GM18873 (cell line): ENCODE data around the gene MANSC1.
"Not testable (repeated sequence)": the region's sequence is repeated elsewhere in the genome, so short reads cannot be mapped to it uniquely, and the experiment has no call there.

Experiments
- ATAC-seq: cut with Tn5 transposase; IDR thresholded peaks from one replicate; pipeline ENCODE4 v1.9.1; 2021; ENCODE audit warnings: mild to moderate bottlenecking, moderate library complexity, moderate number of reproducible peaks; ENCODE audit not compliant: unreplicated experiment, low FRiP score

Gene MANSC1

DNA sequence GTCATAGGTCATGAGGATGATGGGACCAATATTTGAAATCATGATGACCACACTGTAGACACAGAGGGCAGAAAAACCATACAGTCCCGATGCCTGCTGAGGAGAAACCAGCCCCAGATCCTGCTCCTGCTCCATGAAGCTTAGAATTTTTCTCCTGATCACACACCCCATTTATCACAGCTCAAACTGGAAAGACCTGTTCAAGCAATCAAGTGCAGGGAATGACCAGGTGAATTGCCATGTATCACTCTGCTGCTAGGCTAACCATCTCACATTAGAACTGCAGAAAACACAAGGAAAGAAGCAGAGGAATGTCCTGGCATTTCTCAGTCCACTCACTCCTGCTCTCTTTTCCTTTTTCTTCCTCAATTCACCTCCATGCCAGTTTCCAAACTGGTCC lies 18.1 kb downstream of the MANSC1 start:
- no peak for ATAC-seq

DNA sequence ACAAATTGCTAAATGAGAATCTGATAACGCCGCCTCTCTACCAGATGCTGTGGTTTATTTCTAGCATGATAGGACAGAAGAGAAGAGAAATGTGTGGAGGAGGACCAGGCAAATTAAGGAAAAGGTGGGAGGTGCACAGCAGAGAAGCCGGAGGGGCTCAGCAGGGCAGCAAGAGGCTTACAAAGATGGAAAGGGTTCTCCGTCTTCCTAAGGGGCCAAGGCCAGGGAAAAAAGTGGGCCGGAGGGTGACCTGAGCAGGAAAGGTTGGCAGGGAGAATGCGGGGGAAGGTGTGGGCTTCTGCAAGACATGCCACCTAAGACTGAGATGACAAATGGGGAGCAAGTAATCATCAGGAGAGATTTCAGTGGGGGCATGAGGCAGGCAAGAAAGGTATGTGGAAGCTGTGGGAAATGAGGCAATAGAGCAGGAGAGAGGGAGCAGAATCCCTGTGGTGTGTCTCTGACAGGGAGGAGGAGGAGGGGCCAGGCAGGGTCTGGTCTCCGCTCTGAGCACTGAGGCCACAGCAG lies 18.7 kb downstream of the MANSC1 start:
- no peak for ATAC-seq

DNA sequence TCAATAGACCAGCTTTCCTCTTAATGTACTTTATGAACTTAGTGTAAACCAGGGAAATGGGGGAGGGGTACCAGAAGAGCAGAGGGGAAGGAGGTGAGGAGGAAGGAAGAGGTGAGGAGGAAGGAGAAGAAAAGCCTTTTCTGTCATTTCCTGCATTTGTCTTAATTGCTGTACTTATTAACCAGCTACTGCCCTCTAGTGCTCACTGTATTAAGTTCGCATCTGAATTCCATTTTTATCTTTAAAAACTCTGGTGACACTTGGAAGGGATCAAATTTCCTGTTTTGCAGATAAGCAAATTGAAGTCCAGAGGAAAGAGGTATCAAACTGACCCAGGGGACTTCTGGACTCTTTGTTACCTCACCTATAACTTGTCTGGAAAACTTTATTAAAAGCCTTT lies 22.2 kb downstream of the MANSC1 start:
- no peak for ATAC-seq

DNA sequence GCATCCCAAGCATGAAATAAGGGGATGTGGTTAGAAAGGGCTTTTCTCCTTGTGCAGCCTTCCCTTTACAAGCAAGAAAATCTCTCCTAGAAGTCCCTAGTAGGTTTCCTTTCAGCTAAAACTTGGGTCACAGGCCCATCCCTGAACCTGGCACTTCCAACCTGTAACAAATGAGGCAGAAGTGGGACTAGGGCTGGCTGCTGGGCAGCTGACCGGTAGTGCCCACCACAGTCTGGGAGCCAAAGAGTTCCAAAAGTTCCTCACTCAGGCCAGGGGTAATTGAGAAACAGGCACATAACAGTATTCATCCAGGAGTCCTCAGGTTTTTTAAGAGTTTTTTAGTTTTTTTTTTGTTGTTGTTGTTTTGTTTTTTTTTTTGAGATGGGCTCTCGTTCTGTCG lies 23.8 kb downstream of the MANSC1 start:
- ATAC-seq, result no peak

DNA sequence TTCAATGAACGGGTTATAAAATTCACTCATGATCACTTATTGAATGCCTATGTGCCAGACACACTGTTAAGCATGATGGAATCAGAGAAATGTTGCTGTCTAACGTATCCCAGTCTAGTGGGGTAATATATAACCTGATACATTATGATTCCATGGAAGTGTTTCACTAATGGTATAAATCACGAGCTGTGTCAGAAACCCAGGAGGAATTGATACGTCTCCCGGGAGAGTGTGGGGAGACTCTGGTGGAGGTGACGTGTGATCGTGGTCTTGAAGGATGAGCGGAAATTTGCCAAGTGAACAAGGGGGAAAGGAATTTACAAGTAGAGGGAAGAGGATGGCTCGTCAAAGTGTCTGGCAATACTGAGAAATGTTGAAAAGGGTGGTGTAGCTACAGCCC lies 26.5 kb downstream of the MANSC1 start:
- ATAC-seq, result no peak

DNA sequence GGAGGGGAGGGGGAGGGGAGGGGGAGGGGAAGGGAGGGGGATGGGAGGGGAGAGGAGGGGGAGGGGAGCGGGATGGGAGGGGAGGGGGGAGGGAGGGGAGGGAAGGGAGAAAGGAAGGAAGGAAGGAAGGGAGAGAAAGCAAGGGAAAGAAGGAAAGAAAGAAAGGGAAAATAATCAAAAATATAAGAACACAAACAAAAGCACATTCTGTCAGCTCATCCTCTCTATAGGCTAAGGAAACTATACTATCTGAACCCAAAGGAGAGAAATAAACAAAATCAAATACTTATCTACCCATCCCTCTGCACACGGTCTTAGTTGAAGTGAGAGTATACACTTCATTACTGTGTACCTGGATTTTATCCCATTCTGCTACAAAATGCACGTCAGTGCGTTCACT lies 26.9 kb downstream of the MANSC1 start:
- ATAC-seq, result no peak

DNA sequence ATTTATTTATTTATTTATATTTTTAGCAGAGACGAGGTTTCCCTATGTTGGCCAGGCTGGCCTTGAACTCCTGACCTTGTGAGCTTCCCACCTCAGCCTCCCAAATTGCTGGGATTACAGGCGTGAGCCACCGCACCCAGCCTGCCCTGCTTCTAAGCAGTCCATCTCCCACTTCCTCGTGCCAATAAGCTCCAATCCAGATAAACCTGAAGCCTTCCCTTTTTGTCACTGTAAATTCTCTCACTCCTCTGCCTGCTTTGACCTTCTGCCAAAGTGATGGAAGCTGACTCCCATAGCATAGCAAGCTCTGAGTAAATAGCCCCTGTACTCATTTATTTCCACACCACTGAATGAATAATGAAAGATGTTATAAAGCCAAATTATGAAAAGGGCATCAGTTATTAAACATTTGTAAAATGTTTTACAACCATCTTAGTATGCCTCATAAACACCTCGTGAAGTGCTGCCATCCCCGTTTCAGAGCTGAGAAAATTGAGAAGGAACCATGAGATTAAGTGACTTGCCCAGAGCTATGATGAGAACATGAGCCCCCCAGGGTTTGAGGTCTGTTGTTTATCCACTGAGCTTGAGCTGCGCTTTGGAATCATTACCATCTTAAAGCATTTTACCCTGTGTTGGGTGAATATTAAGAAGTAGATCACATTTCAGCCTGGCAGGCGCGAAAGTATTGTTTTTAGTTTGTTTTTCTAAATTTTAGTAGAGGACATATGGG lies 30.4 kb downstream of the MANSC1 start:
- ATAC-seq, result no peak

DNA sequence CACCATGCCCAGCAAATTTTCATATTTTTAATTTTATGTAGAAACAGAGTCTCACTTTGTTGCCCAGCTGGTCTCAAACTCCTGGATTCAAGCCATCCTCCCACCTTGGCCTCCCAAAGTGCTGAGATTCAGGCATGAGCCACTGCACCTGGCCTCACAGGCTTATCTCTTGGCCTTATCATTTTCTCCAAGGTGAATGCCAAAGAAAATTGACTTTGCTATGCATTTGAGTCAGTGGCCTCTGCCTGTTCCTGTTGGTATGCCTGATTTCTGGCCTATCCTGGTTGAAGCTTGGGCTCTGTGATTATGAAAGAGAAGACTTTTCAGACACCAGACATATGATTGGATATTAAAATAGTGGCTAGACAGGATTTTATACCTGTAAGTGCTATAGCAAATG lies 34.2 kb downstream of the MANSC1 start:
- no peak for ATAC-seq

DNA sequence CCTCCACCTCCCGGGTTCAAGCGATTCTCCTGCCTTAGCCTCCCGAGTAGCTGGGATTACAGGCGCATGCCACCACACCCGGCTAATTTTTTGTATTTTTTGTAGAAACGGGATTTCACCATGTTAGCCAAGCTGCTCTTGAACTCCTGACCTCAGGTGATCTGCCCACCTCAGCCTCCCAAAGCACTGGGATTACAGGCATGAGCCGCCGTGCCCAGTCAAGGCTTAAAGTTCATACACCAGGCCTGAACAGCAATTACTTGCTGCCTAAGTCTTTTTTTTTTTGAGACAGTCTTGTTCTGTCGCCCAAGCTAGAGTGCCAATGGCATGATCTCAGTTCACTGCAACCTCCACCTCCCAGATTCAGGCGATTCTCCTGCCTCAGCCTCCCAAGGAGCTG lies 39.3 kb downstream of the MANSC1 start:
- not testable (repeated sequence) for ATAC-seq

DNA sequence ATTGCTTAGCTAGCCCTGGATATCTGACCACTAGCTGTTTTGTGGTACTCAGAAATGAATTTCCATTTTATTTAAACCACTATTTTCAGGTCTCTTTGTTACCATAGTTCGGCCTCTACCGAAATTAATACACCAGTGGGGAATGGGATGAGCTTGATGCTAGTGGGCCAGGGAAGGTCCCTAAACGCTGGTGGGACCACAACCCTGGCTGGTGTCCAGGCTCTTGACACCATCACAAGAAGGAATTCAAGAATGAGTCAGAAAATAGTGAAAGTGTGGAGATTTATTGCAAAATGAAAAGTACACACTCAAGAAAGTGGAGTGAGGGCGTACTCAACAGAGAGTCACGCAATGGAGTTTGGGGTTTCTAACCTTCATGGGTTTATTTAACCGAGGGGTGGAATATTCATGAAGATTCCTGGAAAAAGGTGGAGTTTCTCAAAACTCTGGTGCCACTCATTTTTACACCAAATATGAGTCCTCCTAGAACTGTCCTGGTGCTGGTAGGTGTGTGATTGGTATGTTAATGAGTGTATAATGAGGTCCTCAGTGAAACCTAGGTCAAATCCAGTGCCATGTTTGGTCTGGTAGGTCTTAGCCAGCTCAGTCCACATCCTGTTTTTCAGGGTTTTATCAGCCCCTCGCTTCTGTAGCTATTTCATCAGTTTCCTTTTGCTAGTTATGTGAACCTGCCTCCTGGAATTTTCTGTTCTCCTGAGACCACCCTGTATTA lies 44.3 kb downstream of the MANSC1 start:
- no peak for ATAC-seq

DNA sequence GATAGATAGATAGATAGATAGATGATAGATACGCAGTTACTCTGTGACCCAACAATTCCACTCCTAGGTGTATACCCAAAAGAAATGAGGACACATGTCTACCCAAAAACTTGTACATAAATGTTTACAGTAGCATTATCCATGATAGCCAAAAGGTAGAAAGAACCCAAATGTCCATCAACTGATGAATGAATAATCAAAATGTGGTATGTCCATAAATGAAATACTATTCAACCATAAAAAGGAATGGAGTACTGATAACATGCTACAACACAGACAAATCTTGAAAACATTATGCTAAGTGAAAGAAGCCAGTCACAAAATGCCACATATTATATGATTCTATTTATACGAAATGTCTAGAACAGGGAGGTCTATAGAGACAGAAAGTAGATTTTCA lies 47.1 kb downstream of the MANSC1 start:
- no peak for ATAC-seq

DNA sequence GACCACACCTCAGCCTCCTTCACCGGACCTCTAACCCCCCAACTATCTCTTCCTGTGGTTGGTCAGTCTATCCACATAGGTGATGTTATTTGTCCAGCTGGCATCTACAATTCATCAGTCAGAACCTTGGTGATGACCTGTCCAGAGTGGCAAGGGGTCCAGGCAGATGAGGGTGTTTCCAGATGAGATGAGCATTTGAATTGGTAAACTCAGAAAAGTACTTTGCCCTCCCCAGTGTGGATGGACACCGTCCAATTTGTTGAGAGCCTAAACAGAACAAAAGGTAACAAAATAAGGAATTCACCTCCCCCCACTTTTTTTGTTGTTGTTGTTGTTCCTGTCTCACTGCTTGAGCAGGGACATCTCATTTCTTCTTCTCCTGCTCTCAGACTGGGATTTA lies 48.9 kb downstream of the MANSC1 start:
- no peak for ATAC-seq

DNA sequence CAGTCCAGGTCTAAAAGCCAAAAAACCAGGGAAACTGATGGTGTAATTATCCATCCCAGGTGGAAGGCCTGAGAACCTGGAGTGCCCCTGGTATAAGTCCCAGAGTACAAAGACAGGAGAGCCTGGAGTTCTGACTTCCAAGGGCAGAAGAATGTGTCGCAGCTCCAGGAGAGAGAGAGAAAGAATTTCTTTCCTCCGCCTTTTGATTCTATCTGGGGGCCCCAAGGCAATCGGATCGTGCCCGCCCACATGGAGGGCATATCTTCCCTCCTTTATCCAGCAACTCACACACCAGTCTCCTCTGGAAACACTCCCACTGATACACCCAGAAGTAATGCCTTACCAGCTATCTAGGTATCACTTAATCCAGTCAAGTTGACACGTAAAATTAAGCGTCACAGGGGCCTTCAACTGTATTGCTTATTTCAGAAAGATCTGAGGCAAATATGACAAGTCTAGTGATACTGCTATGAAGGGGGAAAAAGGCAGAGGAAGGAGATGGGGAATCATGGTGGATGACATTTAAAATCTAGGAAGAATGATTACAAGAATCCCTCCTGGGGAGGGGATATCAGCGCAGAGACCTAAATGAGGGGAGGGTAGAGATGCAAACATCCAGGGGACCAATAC lies 52.7 kb downstream of the MANSC1 start:
- no peak for ATAC-seq

DNA sequence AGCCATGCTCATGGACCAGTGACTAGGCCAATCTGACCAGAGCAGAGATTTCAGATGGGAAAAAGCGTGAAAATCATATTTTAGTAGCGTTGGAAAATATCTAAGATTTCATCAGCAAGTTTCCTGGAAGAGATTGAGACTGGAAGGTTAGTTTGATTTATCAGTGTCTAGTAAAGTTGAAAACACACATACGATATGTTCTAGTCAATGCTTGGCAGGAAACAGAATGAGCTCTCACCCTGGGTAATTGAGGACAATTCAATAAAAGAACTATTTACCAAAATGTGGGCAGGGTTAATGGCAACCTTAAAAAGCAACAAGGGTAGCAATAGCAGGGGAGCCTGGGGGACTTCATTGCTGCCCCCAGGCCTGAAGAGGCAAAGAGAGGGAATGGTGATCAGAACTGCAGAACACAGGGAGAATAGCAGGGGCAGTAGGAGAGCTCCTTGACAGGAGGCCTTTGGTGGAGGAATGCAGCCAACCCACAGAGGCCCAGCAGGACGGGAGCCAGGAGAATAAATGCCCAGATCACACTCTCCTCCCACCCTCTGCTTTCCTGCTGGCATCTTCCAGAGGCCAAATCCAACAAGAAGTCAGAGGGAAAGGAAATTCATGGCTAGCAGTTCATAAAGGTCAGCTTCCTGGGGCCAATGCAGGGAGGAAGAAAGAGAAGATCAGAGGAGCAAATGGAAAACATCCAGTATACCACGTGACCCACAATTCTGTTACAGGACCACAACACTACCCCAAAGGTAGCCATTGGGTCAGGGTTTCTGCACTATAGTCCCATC lies 55.6 kb downstream of the MANSC1 start:
- ATAC-seq, result no peak

DNA sequence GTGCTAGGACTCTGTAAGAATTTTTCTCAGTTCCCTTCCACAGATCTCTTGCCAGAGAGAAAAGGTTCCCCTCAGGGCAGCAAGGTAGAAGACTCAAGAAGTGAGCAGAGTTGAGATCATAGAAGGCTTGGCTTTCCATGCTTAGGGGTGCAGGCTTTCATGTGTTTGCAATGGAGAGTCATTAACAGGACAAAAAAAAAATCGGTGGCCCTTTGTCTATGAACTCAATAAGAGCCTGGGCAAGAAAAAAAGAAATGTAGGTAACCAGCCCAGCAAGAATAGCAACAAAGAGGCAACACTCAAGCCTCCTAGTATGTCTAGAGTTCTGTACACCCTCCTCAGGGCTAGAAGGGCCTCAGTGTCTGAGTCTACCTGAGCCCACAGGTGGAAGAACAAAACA lies 59.8 kb downstream of the MANSC1 start:
- ATAC-seq, result no peak

DNA sequence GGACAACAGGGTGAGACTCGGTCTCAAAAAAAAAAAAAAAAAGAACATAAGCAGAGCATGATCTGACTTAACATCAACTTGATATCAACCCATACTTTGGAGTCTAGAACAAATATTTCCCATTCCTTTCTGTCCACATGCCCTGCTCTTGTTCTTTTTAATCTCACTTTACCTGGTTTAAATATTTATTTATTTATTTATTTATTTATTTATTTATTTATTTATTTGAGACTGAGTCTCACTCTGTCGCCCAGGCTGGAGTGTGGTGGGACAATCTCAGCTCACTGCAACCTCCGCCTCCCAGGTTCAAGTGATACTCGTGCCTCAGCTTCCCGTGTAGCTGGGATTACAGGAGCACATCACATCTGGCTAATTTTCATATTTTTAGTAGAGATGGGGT lies 63.6 kb downstream of the MANSC1 start:
- ATAC-seq, result no peak

DNA sequence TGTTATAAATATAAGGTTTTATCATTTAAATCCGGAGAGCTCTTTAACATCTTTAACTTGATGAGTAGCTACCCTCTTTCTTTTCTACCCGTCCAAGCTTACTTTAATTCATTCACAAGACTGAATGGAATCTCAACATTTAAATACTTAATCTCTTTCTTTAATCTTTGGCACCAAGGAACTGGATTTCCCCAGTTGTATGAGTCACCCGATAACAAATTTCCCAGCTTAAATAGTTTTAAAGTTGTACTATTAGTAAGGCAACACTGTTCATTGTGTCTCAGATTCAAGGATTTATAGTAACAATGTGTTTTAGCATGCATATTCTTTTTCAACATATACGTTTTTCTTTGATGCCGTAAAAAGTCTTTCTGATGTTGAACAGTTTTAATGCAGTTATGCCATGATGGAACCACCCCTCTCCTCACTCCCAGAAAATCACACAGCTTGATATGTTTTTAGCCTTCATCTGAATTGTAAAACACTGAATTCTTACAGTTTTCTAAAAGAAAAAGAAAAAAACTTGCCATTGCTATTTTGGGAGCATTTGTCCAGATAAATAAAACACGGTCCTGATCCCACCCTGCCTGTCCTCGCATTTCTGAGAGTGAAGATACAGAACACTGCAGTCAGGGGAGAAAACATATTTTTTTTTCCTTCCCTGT lies 67.1 kb downstream of the MANSC1 start:
- no peak for ATAC-seq

DNA sequence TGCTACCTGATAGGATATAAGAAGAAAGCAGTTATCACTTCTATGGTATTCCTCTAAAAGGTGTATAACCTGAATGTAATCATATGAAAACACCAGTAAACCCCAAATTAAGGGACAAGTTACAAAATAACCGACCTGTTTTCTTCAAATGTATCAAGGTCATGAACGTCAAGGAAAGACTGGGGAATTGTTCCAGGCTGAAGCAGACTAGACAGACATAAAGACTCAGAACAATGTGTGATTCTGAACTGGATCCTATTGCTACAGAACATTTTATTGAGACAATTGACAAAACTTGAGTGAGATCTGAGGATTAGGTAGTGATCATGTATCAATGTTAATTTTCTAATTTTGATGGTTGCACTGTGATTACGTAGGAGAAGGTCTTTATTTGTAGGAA lies 67.8 kb downstream of the MANSC1 start:
- ATAC-seq, result no peak

DNA sequence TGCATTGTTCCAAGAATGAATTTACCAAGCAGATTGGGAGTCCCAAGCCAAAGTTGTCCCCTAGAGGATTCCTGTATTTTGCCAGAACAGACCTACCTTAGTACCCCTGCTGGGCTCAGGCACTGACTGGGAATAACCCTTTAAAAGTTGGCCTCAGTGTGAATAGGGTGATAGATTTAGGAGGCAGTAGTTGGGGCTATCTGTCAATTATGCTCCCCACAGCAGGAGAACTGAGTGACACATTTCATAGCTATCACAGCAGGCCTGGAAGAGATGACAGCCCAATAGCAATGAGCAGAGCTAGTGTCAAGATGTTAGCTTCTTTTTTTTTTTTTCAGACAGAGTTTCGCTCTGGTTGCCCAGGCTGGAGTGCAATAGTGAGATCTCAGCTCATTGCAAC lies 68.9 kb downstream of the MANSC1 start:
- ATAC-seq, result no peak

DNA sequence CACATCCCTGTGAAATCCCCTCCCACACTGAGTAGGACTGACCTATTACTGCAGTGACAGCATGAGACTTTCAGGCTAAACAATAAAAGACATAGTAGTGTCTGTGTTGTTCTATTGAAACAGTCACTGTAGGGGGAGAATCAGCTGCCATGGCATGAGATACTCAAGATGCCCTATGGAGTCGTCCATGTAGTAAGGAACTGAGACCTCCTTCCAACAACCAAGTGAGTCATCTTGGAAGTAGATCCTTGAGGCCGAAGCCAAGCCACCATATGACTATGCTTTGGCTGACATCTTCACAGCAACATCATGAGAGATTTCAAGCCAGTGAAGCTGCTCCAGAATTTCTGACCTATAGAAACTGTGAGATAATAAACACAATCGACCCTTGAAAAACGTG lies 71.1 kb downstream of the MANSC1 start:
- ATAC-seq, result no peak
